Stomach (tissue), 4 donors: ENCODE results near the gene USP17L18.
"Not testable (repeated sequence)": the region's sequence is repeated elsewhere in the genome, so short reads cannot be mapped to it uniquely, and the experiment has no call there.

Source experiments
- EP300 ChIP-seq: sonication (generic); formaldehyde crosslinking; IDR thresholded peaks from one replicate; pipeline ENCODE4 v1.6.1; 2017; ENCODE audit warnings: antibody characterized with exemption
- POLR2A ChIP-seq, 4 donors: fragments of 450-650 bp; IDR thresholded peaks; one replicate each; pipeline ENCODE4 v1.6.1; 2016; ENCODE audit warnings: antibody characterized with exemption in 4 of 4, control low read depth in 2 of 4, mild to moderate bottlenecking in 1 of 4, moderate library complexity in 1 of 4
- TF ChIP-seq, protein P1 (sequence below), 7 experiments: fragments of 450-650 bp in 4 of 7; fragments of 200-600 bp in 3 of 7; sonication (generic) in 3 of 7; IDR thresholded peaks; one replicate each; pipeline ENCODE4 v1.5.1; 2016 to 2019; ENCODE audit warnings: antibody characterized with exemption in 7 of 7, control low read depth in 2 of 7, mild to moderate bottlenecking in 1 of 7

DNA sequence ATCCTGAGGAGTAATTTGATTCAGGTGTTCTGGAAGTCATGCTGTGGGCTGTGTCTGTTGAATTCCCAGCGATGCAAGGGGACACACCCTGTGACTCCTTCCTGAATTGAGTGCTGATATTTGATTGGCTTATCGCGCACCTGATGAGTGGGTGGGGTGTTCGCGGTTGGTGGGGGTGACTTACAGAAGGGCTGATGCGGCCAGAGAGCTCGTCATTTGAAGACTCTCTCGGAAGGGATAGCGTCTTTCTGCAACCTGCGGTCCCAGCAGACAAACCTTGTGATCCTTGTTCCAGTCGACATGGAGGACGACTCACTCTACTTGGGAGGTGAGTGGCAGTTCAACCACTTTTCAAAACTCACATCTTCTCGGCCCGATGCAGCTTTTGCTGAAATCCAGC, 4.9 kb upstream of the USP17L18 start, which contains the start of gene USP17L17:
- TF ChIP-seq, protein P1, sequence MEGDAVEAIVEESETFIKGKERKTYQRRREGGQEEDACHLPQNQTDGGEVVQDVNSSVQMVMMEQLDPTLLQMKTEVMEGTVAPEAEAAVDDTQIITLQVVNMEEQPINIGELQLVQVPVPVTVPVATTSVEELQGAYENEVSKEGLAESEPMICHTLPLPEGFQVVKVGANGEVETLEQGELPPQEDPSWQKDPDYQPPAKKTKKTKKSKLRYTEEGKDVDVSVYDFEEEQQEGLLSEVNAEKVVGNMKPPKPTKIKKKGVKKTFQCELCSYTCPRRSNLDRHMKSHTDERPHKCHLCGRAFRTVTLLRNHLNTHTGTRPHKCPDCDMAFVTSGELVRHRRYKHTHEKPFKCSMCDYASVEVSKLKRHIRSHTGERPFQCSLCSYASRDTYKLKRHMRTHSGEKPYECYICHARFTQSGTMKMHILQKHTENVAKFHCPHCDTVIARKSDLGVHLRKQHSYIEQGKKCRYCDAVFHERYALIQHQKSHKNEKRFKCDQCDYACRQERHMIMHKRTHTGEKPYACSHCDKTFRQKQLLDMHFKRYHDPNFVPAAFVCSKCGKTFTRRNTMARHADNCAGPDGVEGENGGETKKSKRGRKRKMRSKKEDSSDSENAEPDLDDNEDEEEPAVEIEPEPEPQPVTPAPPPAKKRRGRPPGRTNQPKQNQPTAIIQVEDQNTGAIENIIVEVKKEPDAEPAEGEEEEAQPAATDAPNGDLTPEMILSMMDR (IDR thresholded peaks at IDR 0.05), result not testable (repeated sequence)
- not testable (repeated sequence) for TF ChIP-seq POLR2A (IDR thresholded peaks at IDR 0.05); EP300
